Measurements from ENCODE around the gene TCHP.

Gene TCHP

DNA sequence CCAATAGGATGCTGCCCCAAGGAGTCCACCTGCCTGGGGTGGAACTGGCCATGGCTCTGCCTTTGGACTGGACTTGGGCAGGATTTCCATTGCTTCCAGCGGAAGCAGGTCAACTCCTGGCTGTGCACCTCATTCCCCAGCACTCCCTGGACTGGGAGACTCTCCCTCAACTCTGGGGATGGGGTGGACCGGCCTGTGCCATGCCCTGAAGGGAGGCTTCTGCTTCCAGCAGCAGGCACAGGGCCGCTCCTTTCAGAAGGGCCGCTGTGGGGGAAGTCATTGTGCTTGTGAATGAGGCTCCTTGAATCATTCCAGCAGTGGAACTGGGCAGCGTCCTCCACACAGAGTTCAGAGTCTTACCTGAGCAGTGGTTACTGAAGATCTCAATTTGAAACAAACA lies 23.0 kb downstream of the TCHP start:
- no peak for DNase-seq (ENCODE audit: low spot score)
- no peak for TF ChIP-seq CTCF (IDR thresholded peaks at IDR 0.05)
- H3K4me3 ChIP-seq, result no peak overlapping the region
- H3K27ac ChIP-seq, result no peak overlapping the region

- Histone ChIP-seq H3K27ac (no peak overlapping the region), H3K4me3 (no peak overlapping the region)
- no peak for DNase-seq (ENCODE audit: low spot score)
- no peak for TF ChIP-seq CTCF (IDR thresholded peaks at IDR 0.05)
These were observed 23.6 kb downstream of the TCHP start for GRCh38 chr12:109923481-109924245.

GRCh38 chr12:109925185-109925840 lies 25.2 kb downstream of the TCHP start:
- TF ChIP-seq CTCF (IDR thresholded peaks at IDR 0.05), result no peak
- no peak for DNase-seq (ENCODE audit: low spot score)
- H3K27ac ChIP-seq, result no peak overlapping the region
- no peak overlapping the region for H3K4me3 ChIP-seq

GRCh38 chr12:109926016-109926415 lies 25.9 kb downstream of the TCHP start:
- DNase-seq (ENCODE audit: low spot score), result no peak
- no peak overlapping the region for H3K27ac ChIP-seq
- H3K4me3 ChIP-seq, result no peak overlapping the region
- TF ChIP-seq CTCF (IDR thresholded peaks at IDR 0.05), result no peak

GRCh38 chr12:109926488-109927210 lies 26.6 kb downstream of the TCHP start:
- TF ChIP-seq CTCF (IDR thresholded peaks at IDR 0.05), result no peak
- DNase-seq (ENCODE audit: low spot score), result no peak
- Histone ChIP-seq H3K4me3 (no peak overlapping the region), H3K27ac (no peak overlapping the region)

DNA sequence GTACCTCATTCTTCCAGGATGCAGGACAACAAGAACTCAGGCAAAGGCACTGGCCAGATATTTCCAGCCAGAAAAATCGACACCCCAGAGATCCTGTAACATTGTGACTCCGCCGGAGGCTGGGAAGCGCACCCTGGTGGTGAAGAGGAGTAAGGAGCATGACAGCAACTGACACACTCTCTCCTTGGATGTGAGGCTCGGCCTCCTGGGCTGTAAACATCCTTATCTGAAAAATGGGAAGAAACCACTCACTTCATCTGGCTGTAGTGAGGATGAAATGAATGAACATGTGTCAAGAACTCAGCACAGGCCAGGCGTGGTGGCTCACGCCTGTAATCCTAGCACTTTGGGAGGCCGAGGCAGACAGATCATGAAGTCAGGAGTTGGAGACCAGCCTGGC lies 27.5 kb downstream of the TCHP start:
- no peak overlapping the region for H3K27ac ChIP-seq
- H3K4me3 ChIP-seq, result no peak overlapping the region
- no peak for DNase-seq (ENCODE audit: low spot score)
- TF ChIP-seq CTCF (IDR thresholded peaks at IDR 0.05), result no peak
